ENCODE data around the gene GREB1.

The GREB1 gene

GRCh38 chr2:11539317-11540147, 5.7 kb downstream of the GREB1 start:
- DNase-seq (ENCODE audit: low read depth) = no peak

GRCh38 chr2:11540148-11540995, 6.5 kb downstream of the GREB1 start:
- no peak for DNase-seq (ENCODE audit: low read depth)

- DNase-seq (ENCODE audit: low read depth) = no peak
Measured at GRCh38 chr2:11540996-11541692, 7.3 kb downstream of the GREB1 start.

- DNase-seq (ENCODE audit: low read depth) = no peak
Measured at GRCh38 chr2:11541693-11542274, 7.9 kb downstream of the GREB1 start.

- DNase-seq (ENCODE audit: low read depth) = no peak
Measured at GRCh38 chr2:11542275-11542819, 8.5 kb downstream of the GREB1 start.

- no peak for DNase-seq (ENCODE audit: low read depth)
Measured at GRCh38 chr2:11543337-11544216, 9.7 kb downstream of the GREB1 start.

GRCh38 chr2:11546072-11546471, 12.2 kb downstream of the GREB1 start:
- DNase-seq (ENCODE audit: low read depth) = no peak

- no peak for DNase-seq (ENCODE audit: low read depth)
Measured at GRCh38 chr2:11547912-11548497, 14.2 kb downstream of the GREB1 start.

- DNase-seq (ENCODE audit: low read depth) = no peak
Measured at GRCh38 chr2:11550302-11550701, 16.5 kb downstream of the GREB1 start.

GRCh38 chr2:11550901-11551568, 17.2 kb downstream of the GREB1 start:
- DNase-seq (ENCODE audit: low read depth) = no peak

- no peak for DNase-seq (ENCODE audit: low read depth)
Measured at GRCh38 chr2:11551569-11552259, 17.9 kb downstream of the GREB1 start.

GRCh38 chr2:11552260-11552638, 18.4 kb downstream of the GREB1 start:
- DNase-seq (ENCODE audit: low read depth) = no peak

- DNase-seq (ENCODE audit: low read depth) = no peak
Measured at GRCh38 chr2:11553661-11554398, 20.0 kb downstream of the GREB1 start.

- no peak for DNase-seq (ENCODE audit: low read depth)
Measured at GRCh38 chr2:11554399-11554716, 20.5 kb downstream of the GREB1 start.

- DNase-seq (ENCODE audit: low read depth) = no peak
Measured at GRCh38 chr2:11556101-11556806, 22.4 kb downstream of the GREB1 start.

GRCh38 chr2:11558214-11558886, 24.5 kb downstream of the GREB1 start:
- no peak for DNase-seq (ENCODE audit: low read depth)

GRCh38 chr2:11559066-11559785, 25.4 kb downstream of the GREB1 start:
- DNase-seq (ENCODE audit: low read depth) = no peak

Measured in activated T-cell treated with anti-CD3 and anti-CD28 coated beads for 24 hours (primary cell).